COLO668 (cell line): ENCODE measurements around the gene ZBTB21.
"Not testable (repeated sequence)": the region's sequence is repeated elsewhere in the genome, so short reads cannot be mapped to it uniquely, and the experiment has no call there.

Source experiments
- DNase-seq: peaks from one replicate; lab custom pipeline; 2025; ENCODE audit not compliant: unreplicated experiment; lab: John Stamatoyannopoulos, UW

The ZBTB21 gene

GRCh38 chr21:41971891-41972290 lies 38.3 kb downstream of the ZBTB21 start:
- DNase-seq: no peak

- DNase-seq: no peak
Observed at GRCh38 chr21:41970751-41971653, 39.2 kb downstream of the ZBTB21 start.

- DNase-seq: no peak
Observed at GRCh38 chr21:41970106-41970391, 40.1 kb downstream of the ZBTB21 start.

- no peak for DNase-seq
Observed at GRCh38 chr21:41967708-41968107, 42.5 kb downstream of the ZBTB21 start.

GRCh38 chr21:41966872-41967621 lies 43.1 kb downstream of the ZBTB21 start:
- no peak for DNase-seq

GRCh38 chr21:41966041-41966833 lies 43.9 kb downstream of the ZBTB21 start:
- no peak for DNase-seq

- no peak for DNase-seq
Observed at GRCh38 chr21:41965461-41966013, 44.6 kb downstream of the ZBTB21 start.

GRCh38 chr21:41965045-41965444 lies 45.1 kb downstream of the ZBTB21 start:
- DNase-seq: peak; percentile 68

- no peak for DNase-seq
Observed at GRCh38 chr21:41964171-41964570, 46.0 kb downstream of the ZBTB21 start.

- DNase-seq: no peak
Observed at GRCh38 chr21:41962425-41962966, 47.7 kb downstream of the ZBTB21 start.

GRCh38 chr21:41961753-41962152 lies 48.4 kb downstream of the ZBTB21 start:
- DNase-seq: no peak

GRCh38 chr21:41961282-41961701 lies 48.9 kb downstream of the ZBTB21 start:
- no peak for DNase-seq

GRCh38 chr21:41960386-41960785 lies 49.8 kb downstream of the ZBTB21 start:
- no peak for DNase-seq

- not testable (repeated sequence) for DNase-seq
Observed at GRCh38 chr21:41959697-41960096, 50.5 kb downstream of the ZBTB21 start.

- DNase-seq: no peak
Observed at GRCh38 chr21:41958886-41959563, 51.1 kb downstream of the ZBTB21 start.

GRCh38 chr21:41957991-41958766 lies 52.0 kb downstream of the ZBTB21 start:
- peak; percentile 28 for DNase-seq

- no peak for DNase-seq
Observed at GRCh38 chr21:41956926-41957729, 53.0 kb downstream of the ZBTB21 start.

GRCh38 chr21:41955516-41955915 lies 54.6 kb downstream of the ZBTB21 start:
- DNase-seq: no peak
